Motor neuron (in vitro differentiated cells): ENCODE data around the gene KCNH1. TPM values are rescaled to one million over a fixed set of nuclear protein-coding genes. Genes with fewer than 3 reads are reported as not detected.

Source experiments
- ATAC-seq, 8 experiments: fragments of 200-7000 bp; cut with Tn5 transposase; replicated peaks in 6 of 8; 2 replicates each; pipeline ENCODE4 v1.8.0; 2021; ENCODE audit warnings: mild to moderate bottlenecking in 8 of 8, moderate library complexity in 8 of 8
- H3K27ac ChIP-seq, 2 donors: fragments of 250-450 bp; sonication (Bioruptor Pico); 2 replicates each; pipeline ENCODE4 v1.9.0; 2021; ENCODE audit warnings: antibody characterized with exemption in 2 of 2, mild to moderate bottlenecking in 2 of 2, moderate library complexity in 1 of 2
- H3K4me1 ChIP-seq, 2 donors: fragments of 250-450 bp; sonication (Bioruptor Pico); replicated peaks in 1 of 2; 2 replicates each; pipeline ENCODE4 v1.6.1; 2021; ENCODE audit warnings: antibody characterized with exemption in 2 of 2, mild to moderate bottlenecking in 2 of 2, moderate library complexity in 1 of 2
- H3K4me3 ChIP-seq, 5 donors: fragments of 250-450 bp; sonication (Bioruptor Pico); 2 replicates each; pipeline ENCODE4 v1.9.0; 2021; ENCODE audit warnings: antibody characterized with exemption in 5 of 5, mild to moderate bottlenecking in 5 of 5, moderate library complexity in 4 of 5
- WGBS, 10 experiments: fragments of 450-650 bp; shearing (Covaris generic); methylation state at CpG; one replicate each; pipeline ENCODE4 v1.0.0; 2022; 5-methylcytosine and 5-hydroxymethylcytosine counted together
- in situ Hi-C, 9 experiments: fragments of 400-800 bp; cut with MboI; loops; one replicate each; pipeline ENCODE4 v1.15.0; 2021; ENCODE audit warnings: low sequenced_read_pairs in 9 of 9, low pct_unique_long_range_greater_than_20kb in 2 of 9; ENCODE audit not compliant: unreplicated experiment in 9 of 9
- total RNA-seq, 8 experiments: library from RNA; unstranded; fragments of 300-600 nt; gene quantifications; 2 replicates each; pipeline versions ENCODE4 v1.2.3 to v1.2.4, GENCODE V29; 2022

Gene KCNH1
- total RNA-seq, 8 experiments from 2014 or later, result 1.2 to 22.5 (median 6.2) TPM

GRCh38 chr1:210857705-210858104 lies 276.2 kb downstream of the KCNH1 start:
- peaks cover 14 to 17% of the 10 kb centered on the region in 2 donors for H3K4me1 ChIP-seq
- H3K4me3 ChIP-seq, result no peak overlapping the region
- no peak overlapping the region for H3K27ac ChIP-seq
- 0 to 82% (median 60%) methylated on average over 1 of the region's 1 CpG; no CpG with 5 or more reads in 2 of the 10 experiments for WGBS, 10 experiments
- peak in 5 of 8 experiments; percentile 8 to 64 (median 35) for ATAC-seq
- in situ Hi-C loops, result no loop called here

GRCh38 chr1:210857146-210857663 lies 276.7 kb downstream of the KCNH1 start:
- Histone ChIP-seq H3K27ac (peak overlapping the region in 1 of 2 donors; percentile 52), H3K4me1 (peaks cover 14 to 17% of the 10 kb centered on the region in 2 donors), H3K4me3 (no peak overlapping the region)
- ATAC-seq, result peak; percentile 44 to 81 (median 68)
- WGBS, 10 experiments, result 4 to 60% (median 35%) methylated on average over 1 to 5 of the region's 5 CpGs; no CpG with 5 or more reads in 1 of the 10 experiments
- in situ Hi-C loops, result no loop called here

- Histone ChIP-seq H3K27ac (no peak overlapping the region), H3K4me3 (no peak overlapping the region), H3K4me1 (peaks cover 14 to 17% of the 10 kb centered on the region in 2 donors)
- no peak for ATAC-seq
- 0 to 89% (median 59%) methylated on average over 1 to 4 of the region's 4 CpGs; no CpG with 5 or more reads in 3 of the 10 experiments for WGBS, 10 experiments
- in situ Hi-C loops, result no loop called here
Measured at GRCh38 chr1:210855440-210855839, 278.5 kb downstream of the KCNH1 start.

GRCh38 chr1:210853276-210853675 lies 280.7 kb downstream of the KCNH1 start:
- no peak overlapping the region for H3K27ac ChIP-seq
- ATAC-seq, result no peak
- in situ Hi-C loops, result no loop called here
- peaks cover 12 to 15% of the 10 kb centered on the region in 2 donors for H3K4me1 ChIP-seq
- H3K4me3 ChIP-seq, result no peak overlapping the region

- no peak overlapping the region for H3K4me3 ChIP-seq
Measured at GRCh38 chr1:210850556-210850955, 283.4 kb downstream of the KCNH1 start.

GRCh38 chr1:210848474-210848873 lies 285.5 kb downstream of the KCNH1 start:
- in situ Hi-C loops, result no loop called here
- Histone ChIP-seq H3K27ac (no peak overlapping the region), H3K4me1 (no peaks in the 10 kb centered on the region), H3K4me3 (no peak overlapping the region)
- 10 to 100% (median 85%) methylated on average over 2 to 3 of the region's 3 CpGs for WGBS, 10 experiments
- ATAC-seq, result no peak

More at GRCh38 chr1:210850556-210850955, 283.4 kb downstream of the KCNH1 start:
- Histone ChIP-seq H3K27ac (no peak overlapping the region), H3K4me1 (no peaks in the 10 kb centered on the region)
- in situ Hi-C loops, result no loop called here
- ATAC-seq, result no peak

- ATAC-seq, result peak in 1 of 8 experiments; percentile 39
- H3K4me3 ChIP-seq, result no peak overlapping the region
- no peak overlapping the region for H3K27ac ChIP-seq
- in situ Hi-C loops, result no loop called here
- H3K4me1 ChIP-seq, result peaks cover 0 to 5% of the 10 kb centered on the region in 2 donors
- WGBS, 10 experiments, result 13 to 87% (median 73%) methylated on average over 1 to 5 of the region's 5 CpGs
Measured at GRCh38 chr1:210841926-210842625, 291.9 kb downstream of the KCNH1 start.

GRCh38 chr1:210830034-210831028 lies 303.6 kb downstream of the KCNH1 start:
- Histone ChIP-seq H3K27ac (peak overlapping the region in 1 of 2 donors; percentile 42), H3K4me1 (peaks cover 15% of the 10 kb centered on the region in 2 donors), H3K4me3 (no peak overlapping the region)
- in situ Hi-C loops, result no loop called here
- peak in 5 of 8 experiments; percentile 21 to 89 (median 72) for ATAC-seq
- WGBS, 10 experiments, result 26 to 76% (median 67%) methylated on average over 1 to 6 of the region's 6 CpGs

- no peak for ATAC-seq
- WGBS, 10 experiments, result 6 to 93% (median 74%) methylated on average over 2 to 4 of the region's 4 CpGs; no CpG with 5 or more reads in 2 of the 10 experiments
- in situ Hi-C loops, result no loop called here
- no peak overlapping the region for H3K4me3 ChIP-seq
- H3K4me1 ChIP-seq, result peaks cover 15% of the 10 kb centered on the region in 2 donors
- H3K27ac ChIP-seq, result no peak overlapping the region
Measured at GRCh38 chr1:210828996-210829596, 304.9 kb downstream of the KCNH1 start.

GRCh38 chr1:210827481-210827880 lies 306.5 kb downstream of the KCNH1 start:
- Histone ChIP-seq H3K4me3 (no peak overlapping the region), H3K27ac (no peak overlapping the region), H3K4me1 (peaks cover 15 to 20% of the 10 kb centered on the region in 2 donors)
- no peak for ATAC-seq
- in situ Hi-C loops, result no loop called here

GRCh38 chr1:210826686-210827085 lies 307.3 kb downstream of the KCNH1 start:
- Histone ChIP-seq H3K27ac (no peak overlapping the region), H3K4me1 (peaks cover 15 to 20% of the 10 kb centered on the region in 2 donors), H3K4me3 (no peak overlapping the region)
- 58 to 95% (median 72%) methylated on average over 2 to 5 of the region's 5 CpGs; no CpG with 5 or more reads in 3 of the 10 experiments for WGBS, 10 experiments
- in situ Hi-C loops, result no loop called here
- no peak for ATAC-seq

GRCh38 chr1:210822932-210823331 lies 311.0 kb downstream of the KCNH1 start:
- peak in 4 of 8 experiments; percentile 55 to 94 (median 68) for ATAC-seq
- Histone ChIP-seq H3K4me1 (peaks cover 0 to 5% of the 10 kb centered on the region in 2 donors), H3K4me3 (no peak overlapping the region), H3K27ac (no peak overlapping the region)
- in situ Hi-C loops, result no loop called here
- WGBS, 10 experiments, result 0 to 75% (median 50%) methylated on average over 1 of the region's 1 CpG; no CpG with 5 or more reads in 5 of the 10 experiments
